NCI-H2227 treated with DMSO at 0.1 percent for 48 hours (cell line): Measurements from ENCODE around the gene TECRL.

Source experiments
- DNase-seq: peaks from one replicate; lab custom pipeline; 2025; lab: John Stamatoyannopoulos, UW

The TECRL gene

GRCh38 chr4:64327237-64327636, 82.0 kb downstream of the TECRL start:
- no peak for DNase-seq

GRCh38 chr4:64326507-64326906, 82.7 kb downstream of the TECRL start:
- DNase-seq = no peak

DNA sequence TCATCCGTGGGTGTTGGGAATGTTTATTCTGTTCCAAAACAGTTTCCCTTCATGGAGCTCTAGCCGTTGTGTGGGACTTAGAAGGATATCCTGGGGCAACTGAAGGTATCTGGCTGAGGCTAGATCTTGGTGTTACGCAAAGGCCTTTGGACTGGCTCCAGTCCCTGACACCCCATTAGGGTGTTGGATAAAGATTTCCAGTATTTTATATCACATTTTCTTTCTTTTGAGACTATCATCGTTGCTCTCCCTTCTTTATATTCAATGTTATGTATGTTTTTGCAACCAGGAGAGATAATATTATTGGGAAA, 103.0 kb downstream of the TECRL start:
- DNase-seq = no peak

DNA sequence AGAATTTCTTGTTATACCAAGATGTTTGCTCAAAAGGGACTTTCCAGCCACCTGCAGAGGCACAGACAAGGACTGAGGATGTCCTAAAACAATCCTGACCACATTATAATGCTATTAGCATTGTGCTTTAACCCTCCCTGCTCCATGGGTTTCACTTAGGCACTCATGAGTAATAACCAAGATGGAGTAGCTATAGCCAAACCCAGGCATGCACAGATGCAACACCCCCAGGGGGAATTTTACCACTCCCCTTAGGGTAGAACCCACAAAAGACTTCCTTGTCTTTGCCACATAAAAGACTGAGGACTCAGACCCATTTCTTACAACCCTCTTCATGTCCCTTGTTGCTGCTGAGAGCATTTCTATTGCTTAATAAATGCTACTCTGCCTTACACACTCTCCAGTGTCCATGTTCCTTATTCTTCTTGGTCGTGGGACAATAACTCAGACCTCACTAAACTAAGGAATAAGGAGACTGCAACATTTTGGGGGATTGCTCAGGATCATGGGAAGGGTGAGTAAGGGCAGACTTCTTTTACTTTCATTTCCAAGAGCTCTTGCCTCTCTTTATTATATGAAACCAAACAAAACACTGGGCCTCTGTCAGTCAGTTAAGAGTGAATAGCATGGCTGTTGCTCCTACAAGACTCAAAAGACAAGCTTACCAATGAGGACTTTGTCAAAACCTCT, 103.5 kb downstream of the TECRL start:
- no peak for DNase-seq

- DNase-seq = no peak
These were observed 136.8 kb downstream of the TECRL start for GRCh38 chr4:64272432-64272831.

DNA sequence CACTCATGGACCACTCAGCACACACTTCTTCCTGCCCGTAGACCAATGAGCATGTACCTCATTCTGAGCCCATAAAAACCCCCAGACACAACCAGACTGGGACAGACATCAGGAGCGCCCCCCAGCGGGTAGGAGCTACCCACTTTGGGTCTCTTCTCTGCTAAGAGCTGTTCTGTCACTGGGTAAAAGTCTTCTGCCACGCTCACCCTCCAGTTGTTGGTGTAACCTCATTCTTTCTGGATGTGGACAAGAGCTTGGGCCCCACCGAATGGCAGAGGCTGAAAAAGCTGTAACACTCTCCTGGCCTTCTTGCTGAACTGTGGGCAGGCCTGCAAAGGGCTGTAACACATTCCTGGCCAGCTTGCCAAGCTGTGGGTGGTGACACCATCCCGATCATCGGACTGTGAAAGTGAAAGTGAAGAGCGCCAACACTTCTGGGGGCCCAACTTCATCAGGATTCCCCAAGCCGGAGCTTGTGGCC, 137.6 kb downstream of the TECRL start:
- DNase-seq = no peak

DNA sequence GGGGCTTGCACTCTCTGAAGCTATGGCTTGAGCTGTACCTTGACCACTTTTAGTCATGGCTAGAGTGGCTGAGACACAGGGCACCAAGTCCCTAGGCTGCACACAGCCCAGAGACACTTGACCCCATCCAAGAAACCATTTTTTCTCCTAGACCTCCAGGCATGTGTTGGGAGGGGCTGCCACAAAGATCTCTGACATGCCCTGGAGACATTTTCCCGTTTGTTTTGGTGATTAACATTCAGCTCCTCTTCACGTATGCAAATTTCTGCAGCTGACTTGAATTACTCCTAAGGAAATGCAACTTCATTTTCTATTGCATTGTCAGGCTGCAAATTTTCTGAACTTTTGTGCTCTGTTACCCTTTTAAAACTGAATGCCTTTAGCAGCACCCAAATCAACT, 142.6 kb downstream of the TECRL start:
- no peak for DNase-seq

DNA sequence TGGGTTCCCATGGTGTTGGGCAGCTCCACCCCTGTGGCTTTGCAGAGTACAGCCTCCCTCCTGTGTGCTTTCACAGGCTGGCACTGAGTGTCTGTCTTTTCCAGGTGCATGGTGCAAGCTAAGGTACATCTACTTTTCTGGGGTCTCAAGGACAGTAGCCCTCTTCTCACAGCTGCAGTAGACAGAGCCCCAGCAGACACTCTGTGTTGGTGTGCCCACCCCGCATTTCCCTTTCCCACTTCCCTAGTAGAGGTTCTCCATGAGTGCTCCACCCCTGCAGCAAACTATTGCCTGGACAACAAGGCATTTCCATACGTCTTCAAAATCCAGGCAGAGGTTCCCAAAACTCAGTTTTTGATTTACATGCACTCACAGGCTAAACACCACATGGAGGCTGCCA, 143.0 kb downstream of the TECRL start:
- no peak for DNase-seq

DNA sequence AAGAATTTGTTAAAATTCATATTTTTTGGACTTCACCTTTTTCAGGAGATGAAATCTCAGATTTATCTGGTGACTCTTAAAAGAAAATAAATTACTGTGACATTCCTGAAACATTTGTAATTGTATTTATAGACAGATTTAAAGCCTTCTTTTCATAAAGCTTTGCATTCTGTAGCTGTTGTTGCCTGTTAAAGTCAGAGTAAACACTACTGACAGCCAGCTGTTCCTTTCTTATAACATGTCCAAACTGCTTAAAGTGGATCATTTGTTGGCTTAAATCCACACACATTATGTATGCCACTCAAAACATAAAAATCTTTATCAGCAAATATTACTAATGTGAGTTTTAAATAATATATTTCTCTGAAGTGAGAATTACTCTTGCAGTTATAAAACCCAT, 157.5 kb downstream of the TECRL start:
- no peak for DNase-seq

- no peak for DNase-seq
These were observed 158.8 kb downstream of the TECRL start for GRCh38 chr4:64250488-64250887.

DNA sequence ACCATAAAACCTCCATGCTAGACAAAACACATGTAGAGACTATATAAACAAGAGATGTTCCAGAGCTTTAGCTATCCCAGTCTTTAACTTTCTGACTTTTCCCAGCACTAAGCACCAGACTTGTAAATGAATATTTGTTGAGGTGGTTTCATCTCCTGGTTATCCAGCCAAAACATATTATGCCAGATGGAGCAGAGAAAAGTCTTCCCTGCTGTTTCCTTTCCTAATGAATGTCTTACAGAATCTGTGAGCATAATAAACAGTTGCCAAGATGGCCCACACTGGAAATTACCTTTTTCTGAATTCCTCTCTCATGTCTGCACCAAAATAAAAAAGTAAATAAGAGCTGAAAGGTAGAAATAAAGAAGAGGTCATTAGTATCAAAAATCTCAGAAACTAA, 159.2 kb downstream of the TECRL start:
- no peak for DNase-seq

DNA sequence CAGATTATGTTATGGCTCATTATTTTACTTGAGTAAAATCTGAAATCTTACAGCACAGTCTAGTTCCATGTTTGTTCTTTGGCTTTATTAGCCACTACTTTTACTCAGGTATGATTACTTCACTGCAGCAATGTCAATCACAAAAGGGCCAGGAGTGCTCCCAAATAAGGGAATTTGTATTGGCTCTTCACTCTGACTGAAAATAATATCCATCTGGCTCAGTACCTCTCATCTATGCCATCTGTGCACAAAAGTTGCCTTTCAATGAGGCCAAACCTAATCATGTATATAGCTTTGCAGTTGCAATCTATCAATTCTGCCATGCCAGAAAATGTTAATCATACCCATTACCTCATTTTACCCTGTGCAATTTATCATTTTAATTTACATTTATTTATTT, 161.1 kb downstream of the TECRL start:
- no peak for DNase-seq

DNA sequence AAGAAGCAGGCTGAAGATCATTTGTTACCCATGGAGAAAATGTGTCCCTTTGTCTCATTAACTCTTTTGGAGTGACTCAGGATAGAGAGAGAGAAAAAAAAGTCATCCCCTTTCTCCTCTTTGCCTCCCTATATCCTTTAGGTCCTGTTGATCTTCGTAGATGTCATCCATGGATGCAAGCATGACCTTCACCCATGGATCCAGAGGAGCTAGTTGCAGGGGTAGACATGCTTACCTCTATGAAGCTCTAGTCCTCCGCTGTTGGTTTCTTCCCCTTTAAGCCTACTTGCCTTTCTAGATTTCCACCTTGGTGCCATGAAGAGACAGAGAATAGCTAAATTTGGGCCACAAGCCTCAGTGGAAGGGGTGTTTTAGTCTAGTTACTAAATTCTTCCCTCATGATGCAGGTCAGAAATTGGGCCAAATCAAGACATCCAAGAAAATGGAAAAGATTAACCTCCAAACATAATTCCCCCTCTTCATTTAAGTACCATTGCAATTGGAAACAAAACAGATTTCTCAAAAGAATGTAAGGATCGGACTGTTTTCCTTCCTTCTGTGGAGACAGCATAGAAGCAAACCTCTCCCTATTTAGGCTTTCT, 178.4 kb downstream of the TECRL start:
- DNase-seq = no peak
